H1 (cell line): ENCODE results near the gene ISG20L2. TPM values are rescaled to one million over a fixed set of nuclear protein-coding genes. Genes with fewer than 3 reads are reported as not detected.
A peak's percentile ranks its signal among the peaks of the same experiment; 100 is the strongest.

Experiments used
- CTCF ChIA-PET: fragments of 300-600 bp; sonication (Branson Sonifier 250); formaldehyde crosslinking; loops from one replicate; lab custom pipeline; 2021; ENCODE audit not compliant: partially characterized antibody; lab: Charles Lee
- POLR2A ChIA-PET: fragments of 300-600 bp; sonication (Branson Sonifier 250); formaldehyde crosslinking; loops from one replicate; lab custom pipeline; 2021; ENCODE audit warnings: inconsistent platforms; ENCODE audit not compliant: partially characterized antibody; lab: Charles Lee
- DNase-seq, 2 experiments: peaks; one replicate each; pipeline versions ENCODE4 v3.0.0 to v3.0.0-alpha.2; 2010 to 2022; ENCODE audit warnings: low spot score in 2 of 2, low read depth in 1 of 2, mixed read lengths in 1 of 2
- FAIRE-seq: peaks from 2 replicates; lab custom pipeline; 2011; peaks lifted over from hg19 to GRCh38; lab: Jason Lieb, UNC
- H2AFZ ChIP-seq: 2 replicates; pipeline ENCODE4 v1.8.1; 2012; ENCODE audit warnings: low read length, inconsistent platforms
- H2AK5ac ChIP-seq: 2 replicates; pipeline ENCODE4 v1.6.1; 2013; ENCODE audit warnings: low read depth, low read length
- H2BK120ac ChIP-seq: replicated peaks from 2 replicates; pipeline ENCODE3; 2013; ENCODE audit warnings: low read depth, low read length, inconsistent platforms
- H2BK12ac ChIP-seq: 2 replicates; pipeline ENCODE4 v1.6.1; 2013; ENCODE audit warnings: low read depth, low read length
- H2BK15ac ChIP-seq: 2 replicates; pipeline ENCODE4 v1.6.1; 2013; ENCODE audit warnings: low read length
- H2BK20ac ChIP-seq: 2 replicates; pipeline ENCODE4 v1.6.1; 2013; ENCODE audit warnings: low read length
- H2BK5ac ChIP-seq: 2 replicates; pipeline ENCODE4 v1.6.1; 2013; ENCODE audit warnings: low read depth, low read length
- H3K14ac ChIP-seq: 2 replicates; pipeline ENCODE4 v1.6.1; 2013; ENCODE audit warnings: inconsistent platforms; ENCODE audit not compliant: insufficient read length
- H3K18ac ChIP-seq: 2 replicates; pipeline ENCODE4 v1.6.1; 2013; ENCODE audit warnings: low read length; ENCODE audit errors: extremely low read depth
- H3K23ac ChIP-seq: 2 replicates; pipeline ENCODE4 v1.6.1; 2013; ENCODE audit warnings: inconsistent platforms; ENCODE audit not compliant: insufficient read length
- H3K23me2 ChIP-seq: 2 replicates; pipeline ENCODE4 v1.6.1; 2013; ENCODE audit warnings: low read depth, low read length
- H3K27ac ChIP-seq: 2 replicates; pipeline ENCODE4 v1.6.1; 2011; ENCODE audit warnings: low read depth, low read length, inconsistent platforms
- H3K27me3 ChIP-seq, 4 experiments: replicated peaks in 1 of 4; 1 replicate in 1 of 4; 2 replicates in 3 of 4; pipeline versions ENCODE4 v1.6.1 to v1.8.1; 2011 to 2013; ENCODE audit warnings: low read length in 3 of 4, mild to moderate bottlenecking in 3 of 4, inconsistent platforms in 2 of 4, mixed read lengths in 2 of 4, moderate library complexity in 1 of 4; ENCODE audit not compliant: control insufficient read depth in 3 of 4, insufficient read depth in 3 of 4; ENCODE audit errors: extremely low read depth in 1 of 4
- H3K36me3 ChIP-seq, 4 experiments: 2 replicates each; pipeline versions ENCODE4 v1.6.1 to v1.8.1; 2011 to 2013; ENCODE audit warnings: mild to moderate bottlenecking in 4 of 4, low read length in 3 of 4, moderate library complexity in 2 of 4, control low read depth in 1 of 4, inconsistent platforms in 1 of 4; ENCODE audit not compliant: insufficient read depth in 4 of 4, control insufficient read depth in 2 of 4
- H3K4ac ChIP-seq: replicated peaks from 2 replicates; pipeline ENCODE3; 2013; ENCODE audit warnings: low read length, low read depth, mixed read lengths, inconsistent platforms; ENCODE audit not compliant: insufficient read length
- H3K4me1 ChIP-seq, 4 experiments: replicated peaks in 1 of 4; 1 replicate in 1 of 4; 2 replicates in 3 of 4; pipeline versions ENCODE4 v1.6.1 to v1.8.1; 2011 to 2013; ENCODE audit warnings: low read length in 3 of 4, inconsistent platforms in 2 of 4, mixed read lengths in 1 of 4; ENCODE audit not compliant: insufficient read depth in 4 of 4, control insufficient read depth in 3 of 4
- H3K4me2 ChIP-seq, 2 experiments: 2 replicates each; pipeline versions ENCODE4 v1.6.1 to v1.8.1; 2011 to 2013; ENCODE audit warnings: low read depth in 2 of 2, low read length in 2 of 2, control low read depth in 1 of 2, inconsistent platforms in 1 of 2, mild to moderate bottlenecking in 1 of 2; ENCODE audit not compliant: insufficient read depth in 1 of 2
- H3K4me3 ChIP-seq, 4 experiments: fragments of 200-600, 300-600 bp in 1 of 4; sonication (generic), shearing (Covaris generic), sonication (Bioruptor Twin) in 1 of 4; 2 replicates each; pipeline versions ENCODE4 v1.5.1 to v1.8.1; 2011 to 2016; ENCODE audit warnings: low read length in 4 of 4, low read depth in 3 of 4, control low read depth in 2 of 4, inconsistent platforms in 2 of 4, mild to moderate bottlenecking in 2 of 4, mixed read lengths in 1 of 4, moderate library complexity in 1 of 4; ENCODE audit not compliant: insufficient read depth in 2 of 4; ENCODE audit errors: extremely low read depth in 1 of 4
- H3K56ac ChIP-seq: replicated peaks from 2 replicates; pipeline ENCODE3; 2013; ENCODE audit warnings: low read depth, mild to moderate bottlenecking, mixed read lengths, low read length, inconsistent platforms; ENCODE audit not compliant: insufficient read length
- H3K79me1 ChIP-seq: 2 replicates; pipeline ENCODE4 v1.6.1; 2013; ENCODE audit warnings: low read depth, low read length, control low read depth
- H3K79me2 ChIP-seq, 2 experiments: 2 replicates each; pipeline versions ENCODE4 v1.6.1 to v1.8.1; 2012 to 2013; ENCODE audit warnings: low read length in 2 of 2, mild to moderate bottlenecking in 2 of 2, inconsistent platforms in 1 of 2; ENCODE audit not compliant: insufficient read depth in 2 of 2, control insufficient read depth in 1 of 2
- H3K9ac ChIP-seq, 4 experiments: replicated peaks in 1 of 4; 1 replicate in 1 of 4; 2 replicates in 3 of 4; pipeline versions ENCODE4 v1.6.1 to v1.8.1; 2011 to 2013; ENCODE audit warnings: low read depth in 3 of 4, low read length in 3 of 4, control low read depth in 2 of 4, mild to moderate bottlenecking in 2 of 4, moderate library complexity in 2 of 4, inconsistent platforms in 1 of 4; ENCODE audit errors: extremely low read depth in 1 of 4
- H3K9me3 ChIP-seq, 2 experiments: 2 replicates each; pipeline versions ENCODE4 v1.6.1 to v1.8.1; 2012 to 2013; ENCODE audit warnings: mild to moderate bottlenecking in 2 of 2, moderate library complexity in 2 of 2, control low read depth in 1 of 2, inconsistent platforms in 1 of 2, low read depth in 1 of 2, low read length in 1 of 2, mixed read lengths in 1 of 2; ENCODE audit not compliant: insufficient read depth in 2 of 2
- H4K20me1 ChIP-seq, 2 experiments: replicated peaks in 1 of 2; 2 replicates each; pipeline versions ENCODE3 to v1.8.1; 2011 to 2013; ENCODE audit warnings: inconsistent platforms in 2 of 2, low read length in 2 of 2, mild to moderate bottlenecking in 1 of 2; ENCODE audit not compliant: insufficient read depth in 2 of 2, control insufficient read depth in 1 of 2
- H4K5ac ChIP-seq: 2 replicates; pipeline ENCODE4 v1.6.1; 2013; ENCODE audit warnings: low read length, low read depth, mixed read lengths, inconsistent platforms; ENCODE audit not compliant: insufficient read length
- H4K8ac ChIP-seq: 2 replicates; pipeline ENCODE4 v1.8.0; 2013; ENCODE audit warnings: mild to moderate bottlenecking, moderate library complexity, low read length, inconsistent platforms; ENCODE audit not compliant: insufficient read depth; ENCODE audit errors: extremely low read depth
- H4K91ac ChIP-seq: replicated peaks from 2 replicates; pipeline ENCODE3; 2013; ENCODE audit warnings: low read length, mixed read lengths, inconsistent platforms; ENCODE audit not compliant: insufficient read length
- POU5F1 ChIP-seq: IDR thresholded peaks from 2 replicates; pipeline ENCODE4 v1.6.1; 2011; ENCODE audit warnings: low read depth, mild to moderate bottlenecking, low read length, moderate library complexity
- SAP30 ChIP-seq: fragments of 300-600 bp; sonication (generic); IDR thresholded peaks from 2 replicates; pipeline ENCODE4 v1.7.1; 2012; ENCODE audit warnings: low read length, moderate library complexity, mild to moderate bottlenecking, inconsistent platforms; ENCODE audit not compliant: insufficient read depth, insufficient replicate concordance
- WGBS, 2 experiments: shearing (Covaris generic) in 1 of 2; methylation state at CpG; one replicate each; pipeline versions ENCODE4 v1.1.6 to v1.1.7; 2013 to 2015; ENCODE audit warnings: low lambda C conversion rate in 2 of 2, mixed read lengths in 2 of 2, inconsistent platforms in 1 of 2, low coverage in 1 of 2, missing lambda C conversion rate in 1 of 2; ENCODE audit not compliant: insufficient replicate concordance in 2 of 2, insufficient coverage in 1 of 2, insufficient read length in 1 of 2; ENCODE audit errors: extremely low coverage in 1 of 2, missing lambda C conversion rate in 1 of 2; 5-methylcytosine and 5-hydroxymethylcytosine counted together
- polyA plus RNA-seq, 7 experiments: library from polyadenylated mRNA; depleted of rRNA in 3 of 7; stranded (reverse) in 5 of 7; unstranded in 2 of 7; fragments of >200 nt in 5 of 7; fragments of 200-250 nt in 2 of 7; gene quantifications; 1 replicate in 5 of 7; 2 replicates in 1 of 7; 4 replicates in 1 of 7; pipeline versions ENCODE4 v1.2.1 to v1.2.3, GENCODE V29; 2011 to 2013; ENCODE audit warnings: missing spikeins in 2 of 7, mixed read lengths in 2 of 7
- total RNA-seq: library from RNA; stranded (reverse); fragmentation: NEBNext Ultra II Directional; extraction: Animal tissue kit (Norgen Biotek cat#: 25700); gene quantifications from 2 replicates; pipeline ENCODE4 v1.2.1, GENCODE V29; 2021
- TF ChIP-seq, protein P1 (sequence below): IDR thresholded peaks from 2 replicates; pipeline ENCODE4 v1.6.1; 2012; ENCODE audit warnings: low read length, inconsistent platforms
- TF ChIP-seq, protein P2 (sequence below): IDR thresholded peaks from 2 replicates; pipeline ENCODE4 v1.6.1; 2012; ENCODE audit warnings: inconsistent platforms
- TF ChIP-seq, protein P3 (sequence below): IDR thresholded peaks from 2 replicates; pipeline ENCODE4 v1.6.1; 2011; ENCODE audit warnings: low read depth, mild to moderate bottlenecking, low read length; ENCODE audit not compliant: insufficient read depth
- TF ChIP-seq, protein P4 (sequence below): IDR thresholded peaks from 2 replicates; pipeline ENCODE4 v1.6.1; 2012; ENCODE audit warnings: inconsistent platforms
- TF ChIP-seq, protein P5 (sequence below): IDR thresholded peaks from 2 replicates; pipeline ENCODE4 v1.6.1; 2011; ENCODE audit warnings: low read length, improper control_type of control experiment

Gene ISG20L2
- total and polyA plus RNA-seq, 2 of the 8 experiments (the other 6 are each of a cell fraction or from before 2014, with no cell fraction given): 47.5 to 53.0 TPM

DNA sequence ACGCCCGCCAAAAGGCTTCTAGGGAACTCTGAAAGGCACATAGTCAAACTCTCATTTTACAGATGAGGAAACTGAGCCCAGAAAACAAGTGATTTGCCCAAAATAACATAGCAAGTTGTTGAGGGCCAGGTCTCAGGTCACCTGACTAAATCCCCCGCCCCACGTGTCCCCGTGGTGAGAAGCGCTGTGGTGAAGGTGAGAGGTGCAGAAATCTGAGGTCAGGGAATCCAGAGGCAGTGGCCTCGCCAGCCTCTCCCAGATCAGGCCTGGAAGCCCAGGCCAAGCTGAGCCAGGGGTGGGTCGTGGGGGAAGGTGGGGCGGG, 17.8 kb upstream of the ISG20L2 start:
- Histone ChIP-seq H3K56ac (peak overlapping the region; percentile 43), H4K20me1 (peaks cover 0 to 4% of the 10 kb centered on the region in 2 experiments), H4K5ac (peak overlapping the region; percentile 92), H3K79me2 (peaks cover 30 to 63% of the 10 kb centered on the region in 2 experiments), H3K36me3 (peaks cover 13 to 33% (median 14%) of the 10 kb centered on the region in 4 experiments; a peak in 6 of 8 replicates), H3K27me3 (no peaks in the 10 kb centered on the region), H2BK20ac (peak overlapping the region; percentile 61; the same call in 1 of the 2 replicates), H3K9me3 (no peaks in the 10 kb centered on the region), H4K8ac (0 out of 2 replicates have a peak overlapping the region, but pooled peaks have one; percentile 84), H3K18ac (peak overlapping the region; percentile 99), H4K91ac (peak overlapping the region; percentile 69), H3K79me1 (peaks cover 15% of the 10 kb centered on the region), H3K4me2 (peak overlapping the region; percentile 98 to 99), H2BK5ac (peak overlapping the region; percentile 99), H2AFZ (no peak overlapping the region), H2BK12ac (peak overlapping the region; percentile 98; the same call in 1 of the 2 replicates), H3K9ac (peak overlapping the region in 3 of 4 experiments; percentile 42 to 98 (median 81); a peak in 6 of 7 replicates), H3K23me2 (peaks cover 8% of the 10 kb centered on the region), H2AK5ac (peak overlapping the region; percentile 94), H3K4ac (no peak overlapping the region), H2BK15ac (peak overlapping the region; percentile 92; the same call in 1 of the 2 replicates), H2BK120ac (peak overlapping the region; percentile 16), H3K14ac (no peak overlapping the region), H3K4me3 (peak overlapping the region; percentile 52 to 100 (median 64)), H3K4me1 (peaks cover 32 to 50% (median 34%) of the 10 kb centered on the region in 4 experiments), H3K27ac (peak overlapping the region; percentile 100), H3K23ac (no peak overlapping the region)
- no peak for FAIRE-seq
- CTCF ChIA-PET: interaction anchor here (0.7 to 6.6 kb wide), 4 partner anchors 19 to 57 kb away, joined by 3 to 76 read pairs (median 14); partner anchors contain the start of genes ISG20L2 and METTL25B
- WGBS, 2 experiments: 28% methylated on average over 7 of the region's 9 CpGs; no CpG with 5 or more reads in 1 of the 2 experiments
- DNase-seq: no peak
- POLR2A ChIA-PET: interaction anchor here (1.3 to 10.7 kb wide), 8 partner anchors 11 to 53 kb away, joined by 5 to 214 read pairs (median 6); partner anchors contain the start of genes ISG20L2, METTL25B and PRCC
- TF ChIP-seq, protein P1, sequence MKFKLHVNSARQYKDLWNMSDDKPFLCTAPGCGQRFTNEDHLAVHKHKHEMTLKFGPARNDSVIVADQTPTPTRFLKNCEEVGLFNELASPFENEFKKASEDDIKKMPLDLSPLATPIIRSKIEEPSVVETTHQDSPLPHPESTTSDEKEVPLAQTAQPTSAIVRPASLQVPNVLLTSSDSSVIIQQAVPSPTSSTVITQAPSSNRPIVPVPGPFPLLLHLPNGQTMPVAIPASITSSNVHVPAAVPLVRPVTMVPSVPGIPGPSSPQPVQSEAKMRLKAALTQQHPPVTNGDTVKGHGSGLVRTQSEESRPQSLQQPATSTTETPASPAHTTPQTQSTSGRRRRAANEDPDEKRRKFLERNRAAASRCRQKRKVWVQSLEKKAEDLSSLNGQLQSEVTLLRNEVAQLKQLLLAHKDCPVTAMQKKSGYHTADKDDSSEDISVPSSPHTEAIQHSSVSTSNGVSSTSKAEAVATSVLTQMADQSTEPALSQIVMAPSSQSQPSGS: no peak
- TF ChIP-seq SAP30: no peak
- TF ChIP-seq, protein P2, sequence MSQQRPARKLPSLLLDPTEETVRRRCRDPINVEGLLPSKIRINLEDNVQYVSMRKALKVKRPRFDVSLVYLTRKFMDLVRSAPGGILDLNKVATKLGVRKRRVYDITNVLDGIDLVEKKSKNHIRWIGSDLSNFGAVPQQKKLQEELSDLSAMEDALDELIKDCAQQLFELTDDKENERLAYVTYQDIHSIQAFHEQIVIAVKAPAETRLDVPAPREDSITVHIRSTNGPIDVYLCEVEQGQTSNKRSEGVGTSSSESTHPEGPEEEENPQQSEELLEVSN: no peak
- TF ChIP-seq POU5F1: no peak
- TF ChIP-seq, protein P3, sequence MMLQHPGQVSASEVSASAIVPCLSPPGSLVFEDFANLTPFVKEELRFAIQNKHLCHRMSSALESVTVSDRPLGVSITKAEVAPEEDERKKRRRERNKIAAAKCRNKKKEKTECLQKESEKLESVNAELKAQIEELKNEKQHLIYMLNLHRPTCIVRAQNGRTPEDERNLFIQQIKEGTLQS: 0 out of 2 replicates have a peak, but pooled peaks have one; percentile 34
- TF ChIP-seq, protein P4, sequence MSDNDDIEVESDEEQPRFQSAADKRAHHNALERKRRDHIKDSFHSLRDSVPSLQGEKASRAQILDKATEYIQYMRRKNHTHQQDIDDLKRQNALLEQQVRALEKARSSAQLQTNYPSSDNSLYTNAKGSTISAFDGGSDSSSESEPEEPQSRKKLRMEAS: peak; percentile 43; the same call in 1 of the 2 replicates
- TF ChIP-seq, protein P5, sequence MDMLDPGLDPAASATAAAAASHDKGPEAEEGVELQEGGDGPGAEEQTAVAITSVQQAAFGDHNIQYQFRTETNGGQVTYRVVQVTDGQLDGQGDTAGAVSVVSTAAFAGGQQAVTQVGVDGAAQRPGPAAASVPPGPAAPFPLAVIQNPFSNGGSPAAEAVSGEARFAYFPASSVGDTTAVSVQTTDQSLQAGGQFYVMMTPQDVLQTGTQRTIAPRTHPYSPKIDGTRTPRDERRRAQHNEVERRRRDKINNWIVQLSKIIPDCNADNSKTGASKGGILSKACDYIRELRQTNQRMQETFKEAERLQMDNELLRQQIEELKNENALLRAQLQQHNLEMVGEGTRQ: peak; percentile 78
